HG02943 (cell line): ENCODE data around the gene NSFL1C.

ENCODE experiments used
- ATAC-seq: cut with Tn5 transposase; IDR thresholded peaks from one replicate; pipeline ENCODE4 v1.9.1; 2021; ENCODE audit warnings: mild to moderate bottlenecking, low read depth, moderate library complexity; ENCODE audit not compliant: unreplicated experiment

The NSFL1C gene

GRCh38 chr20:1486566-1486965 is 19.9 kb upstream of the NSFL1C start:
- ATAC-seq = no peak

GRCh38 chr20:1484438-1485116 is 17.9 kb upstream of the NSFL1C start:
- ATAC-seq = no peak

- ATAC-seq = no peak
Measured at GRCh38 chr20:1479831-1480595, 13.4 kb upstream of the NSFL1C start.

- ATAC-seq = no peak
Measured at GRCh38 chr20:1478566-1478965, 11.9 kb upstream of the NSFL1C start.

GRCh38 chr20:1477896-1478490 is 11.3 kb upstream of the NSFL1C start:
- ATAC-seq = no peak

GRCh38 chr20:1474817-1475603 is 8.4 kb upstream of the NSFL1C start:
- no peak for ATAC-seq

- ATAC-seq = no peak
Measured at GRCh38 chr20:1474325-1474724, 7.7 kb upstream of the NSFL1C start.

GRCh38 chr20:1473246-1474220 is 6.9 kb upstream of the NSFL1C start:
- ATAC-seq = no peak

- no peak for ATAC-seq
Measured at GRCh38 chr20:1472556-1473245, 6.1 kb upstream of the NSFL1C start.

GRCh38 chr20:1471242-1471641 is 4.6 kb upstream of the NSFL1C start:
- no peak for ATAC-seq

- no peak for ATAC-seq
Measured at GRCh38 chr20:1469925-1470571, 3.4 kb upstream of the NSFL1C start.

GRCh38 chr20:1469306-1469905 is 2.8 kb upstream of the NSFL1C start:
- no peak for ATAC-seq

GRCh38 chr20:1468117-1468624 is 1.5 kb upstream of the NSFL1C start:
- no peak for ATAC-seq

GRCh38 chr20:1467355-1468116 is 887 bp upstream of the NSFL1C start:
- ATAC-seq = no peak

- no peak for ATAC-seq
Measured at GRCh38 chr20:1467082-1467354, 369 bp upstream of the NSFL1C start.

- no peak for ATAC-seq
Measured at GRCh38 chr20:1465470-1466210, 1.0 kb downstream of the NSFL1C start.

- no peak for ATAC-seq
Measured at GRCh38 chr20:1463971-1464570, 2.6 kb downstream of the NSFL1C start.
